NCI-H446 treated with DMSO at 0.1 percent for 48 hours (cell line): ENCODE measurements around the gene ARMC10.
"Not testable (repeated sequence)": the region's sequence is repeated elsewhere in the genome, so short reads cannot be mapped to it uniquely, and the experiment has no call there.

Experiments
- DNase-seq: peaks from one replicate; lab custom pipeline; 2025; lab: John Stamatoyannopoulos, UW

ARMC10 gene

GRCh38 chr7:103124429-103124979 lies 49.6 kb downstream of the ARMC10 start:
- DNase-seq = no peak

- no peak for DNase-seq
Observed at GRCh38 chr7:103127006-103127405, 52.1 kb downstream of the ARMC10 start.

- DNase-seq = no peak
Observed at GRCh38 chr7:103129702-103130549, 55.0 kb downstream of the ARMC10 start.

- no peak for DNase-seq
Observed at GRCh38 chr7:103130901-103131624, 56.1 kb downstream of the ARMC10 start.

GRCh38 chr7:103132995-103133688 lies 58.2 kb downstream of the ARMC10 start:
- no peak for DNase-seq

- no peak for DNase-seq
Observed at GRCh38 chr7:103134836-103135554, 60.1 kb downstream of the ARMC10 start.

- DNase-seq = no peak
Observed at GRCh38 chr7:103140061-103140460, 65.1 kb downstream of the ARMC10 start.

- DNase-seq = no peak
Observed at GRCh38 chr7:103140685-103141084, 65.7 kb downstream of the ARMC10 start.

GRCh38 chr7:103141753-103142404 lies 66.9 kb downstream of the ARMC10 start:
- no peak for DNase-seq

GRCh38 chr7:103142494-103142893 lies 67.6 kb downstream of the ARMC10 start:
- DNase-seq = no peak

GRCh38 chr7:103143868-103144267 lies 68.9 kb downstream of the ARMC10 start:
- no peak for DNase-seq

- not testable (repeated sequence) for DNase-seq
Observed at GRCh38 chr7:103144754-103145153, 69.8 kb downstream of the ARMC10 start.

- no peak for DNase-seq
Observed at GRCh38 chr7:103148131-103148993, 73.4 kb downstream of the ARMC10 start.
